ENCODE results near the gene RGL2. TPM values are rescaled to one million over a fixed set of nuclear protein-coding genes. Genes with fewer than 3 reads are reported as not detected.

Gene RGL2
- total and polyA plus RNA-seq, 10 of the 15 experiments (the other 5 are each of a cell fraction or from before 2014, with no cell fraction given): 0.84 to 21.2 (median 6.8) TPM

GRCh38 chr6:33317669-33318425 is 19.1 kb upstream of the RGL2 start, which contains the start of gene ZBTB22:
Gene ZBTB22 (minus strand): TSS chr6:33317744. CDS start chr6:33316916, 828 bp downstream.
- ChIA-PET POLR2A (interaction anchor here (0.5 to 2.0 kb wide), 21 partner anchors 9 to 1322 kb away, joined by 3 to 12 read pairs (median 5); partner anchors contain the start of genes B3GALT4, HLA-DPA1, HLA-DPB1 and HSD17B8), CTCF (interaction anchor here (0.6 to 2.7 kb wide), 9 partner anchors 17 to 137 kb away, joined by 3 to 19 read pairs (median 4); partner anchors contain the start of genes B3GALT4, CUTA, RING1 and VPS52), RAD21 (ENCODE audit: unreplicated experiment) (interaction anchor here (0.7 to 2.8 kb wide), 16 partner anchors 8 to 303 kb away, joined by 3 to 22 read pairs (median 4); partner anchors contain the start of genes B3GALT4, ITPR3, PFDN6 and RGL2), SMC1A (ENCODE audit: uncharacterized antibody, unreplicated experiment) (interaction anchor here (0.6 to 1.5 kb wide), 8 partner anchors 18 to 377 kb away, joined by 3 to 13 read pairs (median 4); partner anchors contain the start of genes PFDN6 and WDR46)
- peak; percentile 94 for DNase-seq (ENCODE audit: low read depth, low spot score)
- Histone ChIP-seq H3K9ac (ENCODE audit: control insufficient read depth, insufficient read depth, low read length) (peak within 1 kb of the TSS; percentile 72; the same call in 1 of the 2 replicates), H3K27me3 (replicated peaks in 1 of 2; ENCODE audit: control insufficient read depth in 2 of 2, insufficient read depth in 2 of 2, low read length in 1 of 2) (no peaks in the 10 kb centered on the region), H3K9me3 (replicated peaks; ENCODE audit: control insufficient read depth, insufficient read depth, low read length) (no peaks in the 10 kb centered on the region), H3K4me3 (peak within 1 kb of the TSS; percentile 63), H3K4me1 (ENCODE audit: control insufficient read depth, insufficient read depth, low read length) (peaks cover 35% of the 10 kb centered on the region), H3K79me2 (ENCODE audit: control insufficient read depth, insufficient read depth, low read length) (peaks cover 54% of the 10 kb centered on the region), H2AFZ (ENCODE audit: control insufficient read depth, low read depth, low read length) (peak within 1 kb of the TSS; percentile 73), H4K20me1 (ENCODE audit: control insufficient read depth, insufficient read depth) (0 out of 2 replicates have a peak, but pooled peaks cover 3% of the 10 kb centered on the region), H3K4me2 (ENCODE audit: control insufficient read depth, insufficient read depth) (peak within 1 kb of the TSS; percentile 75), H3K27ac (ENCODE audit: control insufficient read depth, insufficient read depth) (peak within 1 kb of the TSS; percentile 74), H3K36me3 (ENCODE audit: control insufficient read depth in 2 of 2, insufficient read depth in 2 of 2, low read length in 1 of 2) (peaks cover 12 to 16% of the 10 kb centered on the region in 2 experiments; a peak in 3 of 4 replicates)
- no TSS peak for BruUV-seq (replicated peaks)
- in situ Hi-C loops (cut with MboI): no loop called here
- FAIRE-seq: peak; percentile 95
- WGBS (ENCODE audit: insufficient coverage, insufficient replicate concordance, low lambda C conversion rate, missing lambda C conversion rate): under 1% methylated on average over 29 of the region's 44 CpGs
- peak; percentile 69 for ATAC-seq
- intact Hi-C loops (cut with micrococcal nuclease; ENCODE audit: unreplicated experiment): loop anchor here (5.0 kb wide), 1 partner anchor 99 kb away; the partner anchor contains the start of gene CUTA
- TF ChIP-seq BACH1 (IDR thresholded peaks at IDR 0.05; ENCODE audit: borderline replicate concordance) (no peak), HSF1 (IDR thresholded peaks at IDR 0.05; ENCODE audit: low read depth, low read length) (peak; percentile 76; the same call in 1 of the 2 replicates), HDAC2 (IDR thresholded peaks at IDR 0.05) (no peak), SMC3 (IDR thresholded peaks at IDR 0.05; ENCODE audit: borderline replicate concordance, low read length) (no peak), HDGF (IDR thresholded peaks at IDR 0.05) (peak; percentile 67; the same call in 1 of the 2 replicates), WRNIP1 (IDR thresholded peaks at IDR 0.05; ENCODE audit: borderline replicate concordance, low read depth, low read length) (peak; percentile 97; the same call in 1 of the 2 replicates), GABPA (IDR thresholded peaks at IDR 0.05; ENCODE audit: low read depth) (no peak), FOXM1 (IDR thresholded peaks at IDR 0.05; ENCODE audit: low read depth, low read length) (0 out of 2 replicates have a peak, but pooled peaks have one; percentile 55), FOXK2 (IDR thresholded peaks at IDR 0.05) (no peak), ATF2 (IDR thresholded peaks at IDR 0.05; ENCODE audit: low read length) (peak; percentile 40; the same call in 1 of the 2 replicates), POLR2A (IDR thresholded peaks at IDR 0.05; ENCODE audit: low read depth, low read length) (peak; percentile 58), RELB (IDR thresholded peaks at IDR 0.05; ENCODE audit: low read depth) (peak; percentile 99), STAT1 (conservative IDR thresholded peaks at IDR 0.05) (no peak), MLLT1 (IDR thresholded peaks at IDR 0.05) (0 out of 2 replicates have a peak, but pooled peaks have one; percentile 42), YY1 (IDR thresholded peaks at IDR 0.05; ENCODE audit: low read depth, low read length) (peak; percentile 94), CBFB (IDR thresholded peaks at IDR 0.05; ENCODE audit: low read depth) (0 out of 2 replicates have a peak, but pooled peaks have one; percentile 18), RELA (IDR thresholded peaks at IDR 0.05; ENCODE audit: borderline replicate concordance, partially characterized antibody) (peak; percentile 17)
